Measurements from ENCODE around the gene FEN1.

- TF ChIP-seq ELF4 (IDR thresholded peaks at IDR 0.05) (no peak), FOXM1 (IDR thresholded peaks at IDR 0.05; ENCODE audit: borderline replicate concordance) (no peak), HDGF (IDR thresholded peaks at IDR 0.05; ENCODE audit: borderline replicate concordance) (no peak), L3MBTL2 (conservative IDR thresholded peaks at IDR 0.05) (no peak), CTBP1 (IDR thresholded peaks at IDR 0.05; ENCODE audit: borderline replicate concordance) (no peak), BHLHE40 (IDR thresholded peaks at IDR 0.05; ENCODE audit: borderline replicate concordance) (no peak), SP1 (IDR thresholded peaks at IDR 0.05) (no peak), SUZ12 (IDR thresholded peaks at IDR 0.05) (no peak), TARDBP (IDR thresholded peaks at IDR 0.05) (no peak), FOXK2 (IDR thresholded peaks at IDR 0.05) (no peak)
Observed at GRCh38 chr11:61765550-61766253, 27.0 kb upstream of the FEN1 start.
